K562 (cell line): ENCODE results near the gene VPS26A. TPM values are rescaled to one million over a fixed set of nuclear protein-coding genes. Genes with fewer than 3 reads are reported as not detected.

Experiments used
- ATAC-seq: fragments of 200-7000 bp; cut with Tn5 transposase; 3 replicates; pipeline ENCODE4 v1.9.1; 2020; ENCODE audit warnings: moderate library complexity
- BruUV-seq: library from RNA; stranded (reverse); fragments of 400-500 nt; replicated peaks from 2 replicates; lab custom pipeline; 2021; lab: Mats Ljungman, UMichigan
- CTCF ChIA-PET: fragments of 300-600 bp; formaldehyde crosslinking; extraction: SDS; loops from one replicate; lab custom pipeline; 2021; ENCODE audit warnings: low intra/inter-chr PET ratio; lab: Yijun Ruan, JAX
- POLR2A ChIA-PET: fragments of 300-600, 350-650 bp; sonication (Branson Sonifier 250); formaldehyde crosslinking; extraction: SDS; loops from one replicate; lab custom pipeline; 2021; ENCODE audit warnings: antibody characterized with exemption, inconsistent platforms; lab: Yijun Ruan, JAX
- DNase-seq, 4 experiments: peaks; one replicate each; pipeline versions ENCODE4 v3.0.0 to v3.0.0-alpha.2; 2011 to 2018; ENCODE audit warnings: low spot score in 3 of 4, mixed read lengths in 3 of 4; ENCODE audit errors: extremely low read depth in 1 of 4
- FAIRE-seq: peaks from 2 replicates; lab custom pipeline; 2011; peaks lifted over from hg19 to GRCh38; lab: Jason Lieb, UNC
- H2AFZ ChIP-seq: 2 replicates; pipeline ENCODE4 v1.6.0; 2011; ENCODE audit warnings: low read depth, low read length, control low read depth, inconsistent platforms
- H3K27ac ChIP-seq: fragments of 200-600 bp; 3 replicates; pipeline ENCODE4 v1.8.0; 2011; ENCODE audit warnings: low read depth, mild to moderate bottlenecking, control low read depth, inconsistent platforms, low read length, moderate library complexity, mixed read lengths; ENCODE audit errors: extremely low read depth
- H3K27me3 ChIP-seq, 2 experiments: fragments of 300-600 bp in 1 of 2; 2 replicates in 1 of 2; 3 replicates in 1 of 2; pipeline versions ENCODE4 v1.6.0 to v1.8.0; 2011; ENCODE audit warnings: inconsistent platforms in 2 of 2, low read length in 2 of 2, mild to moderate bottlenecking in 1 of 2, mixed read lengths in 1 of 2, moderate library complexity in 1 of 2; ENCODE audit not compliant: control insufficient read depth in 2 of 2, insufficient read depth in 2 of 2
- H3K36me3 ChIP-seq: fragments of 300-600 bp; 3 replicates; pipeline ENCODE4 v1.8.0; 2011; ENCODE audit warnings: mild to moderate bottlenecking, low read length, inconsistent platforms; ENCODE audit not compliant: control insufficient read depth, insufficient read depth
- H3K4me1 ChIP-seq, 2 experiments: fragments of 200-600 bp in 1 of 2; replicated peaks in 1 of 2; 2 replicates in 1 of 2; 3 replicates in 1 of 2; pipeline versions ENCODE4 v1.5.1 to v1.8.0; 2011; ENCODE audit warnings: inconsistent platforms in 2 of 2, low read length in 2 of 2, mild to moderate bottlenecking in 1 of 2, mixed read lengths in 1 of 2, moderate library complexity in 1 of 2; ENCODE audit not compliant: control insufficient read depth in 2 of 2, insufficient read depth in 2 of 2
- H3K4me2 ChIP-seq: 2 replicates; pipeline ENCODE4 v1.6.1; 2011; ENCODE audit warnings: low read length, control low read depth, inconsistent platforms, mixed read lengths; ENCODE audit not compliant: insufficient read depth
- H3K4me3 ChIP-seq: fragments of 200-600 bp; sonication (generic), shearing (Covaris generic); 2 replicates; pipeline ENCODE4 v1.5.1; 2016; ENCODE audit warnings: control low read depth, inconsistent platforms
- H3K79me2 ChIP-seq: fragments of 200-600 bp; 3 replicates; pipeline ENCODE4 v1.8.0; 2011; ENCODE audit warnings: low read length, inconsistent platforms; ENCODE audit not compliant: control insufficient read depth, insufficient read depth
- H3K9ac ChIP-seq, 2 experiments: 2 replicates each; pipeline versions ENCODE4 v1.6.0 to v1.6.1; 2011; ENCODE audit warnings: low read depth in 2 of 2, low read length in 2 of 2, control low read depth in 1 of 2, inconsistent platforms in 1 of 2, mild to moderate bottlenecking in 1 of 2, mixed read lengths in 1 of 2; ENCODE audit not compliant: insufficient read depth in 1 of 2
- H3K9me1 ChIP-seq: one replicate; pipeline ENCODE4 v1.6.0; 2011; ENCODE audit warnings: inconsistent platforms, mild to moderate bottlenecking, low read length, moderate library complexity; ENCODE audit not compliant: control insufficient read depth, insufficient read depth
- H3K9me3 ChIP-seq: replicated peaks from 2 replicates; pipeline ENCODE4 v1.5.1; 2011; ENCODE audit warnings: low read depth, low read length, inconsistent platforms; ENCODE audit not compliant: control insufficient read depth, insufficient read depth
- H4K20me1 ChIP-seq: replicated peaks from 2 replicates; pipeline ENCODE4 v1.6.1; 2011; ENCODE audit warnings: low read length, inconsistent platforms, mixed read lengths; ENCODE audit not compliant: control insufficient read depth, insufficient read depth
- CEBPB ChIP-seq: fragments of 450-650 bp; IDR thresholded peaks from 2 replicates; pipeline ENCODE4 v1.6.1; 2016; ENCODE audit warnings: missing genetic modification characterization, missing compliant biosample characterization
- CEBPG ChIP-seq, 3 experiments: fragments of 200-800 bp in 1 of 3; sonication (Bioruptor generic) in 1 of 3; sonication (generic) in 1 of 3; formaldehyde crosslinking in 1 of 3; IDR thresholded peaks in 2 of 3; conservative IDR thresholded peaks in 1 of 3; 2 replicates each; pipeline versions ENCODE4 v1.6.1 to v1.8.0; 2016 to 2022; ENCODE audit warnings: missing compliant biosample characterization in 2 of 3, missing genetic modification characterization in 2 of 3, mild to moderate bottlenecking in 1 of 3, missing genetic modification reagents in 1 of 3
- HDAC1 ChIP-seq, 2 experiments: fragments of 450-650 bp; IDR thresholded peaks; 2 replicates each; pipeline ENCODE4 v1.6.1; 2016 to 2017; ENCODE audit warnings: inconsistent platforms in 1 of 2, mild to moderate bottlenecking in 1 of 2, moderate library complexity in 1 of 2
- SNIP1 ChIP-seq: fragments of 450-650 bp; IDR thresholded peaks from 2 replicates; pipeline ENCODE4 v1.7.1; 2017; ENCODE audit warnings: low read depth, mild to moderate bottlenecking
- WGBS: fragments of 100-300 bp; shearing (Covaris generic); methylation state at CpG from one replicate; pipeline ENCODE4 v1.1.6; 2016; ENCODE audit warnings: low coverage, mixed read lengths; ENCODE audit not compliant: insufficient coverage; ENCODE audit errors: missing lambda C conversion rate; 5-methylcytosine and 5-hydroxymethylcytosine counted together
- in situ Hi-C: fragments of 300-500 bp; cut with MboI; formaldehyde crosslinking; loops from 4 replicates; pipeline ENCODE4 v1.15.0; 2018; ENCODE audit warnings: inconsistent platforms, mixed read lengths
- intact Hi-C: fragments of 100-400 bp; cut with micrococcal nuclease; formaldehyde crosslinking; loops from 2 replicates; pipeline ENCODE4 v1.14.2; 2022
- polyA plus RNA-seq, 8 experiments: library from polyadenylated mRNA; depleted of rRNA in 4 of 8; stranded (reverse) in 5 of 8; unstranded in 3 of 8; fragments of >200 nt; fragmentation: Nextera tagmentation in 2 of 8; fragmentation: Illumina TruSeq in 1 of 8; extraction: Ambion mirVana in 2 of 8; extraction: Trizol in 1 of 8; gene quantifications; 2 replicates each; pipeline versions ENCODE4 v1.2.1 to v1.2.3, GENCODE V29; 2011 to 2014; ENCODE audit warnings: inconsistent platforms in 1 of 8, missing spikeins in 1 of 8
- total RNA-seq, 7 experiments: library from RNA; depleted of rRNA in 6 of 7; stranded (reverse); fragments of >200 nt in 6 of 7; fragmentation: Illumina TruSeq in 2 of 7; extraction: Trizol in 2 of 7; gene quantifications; 2 replicates each; pipeline versions ENCODE4 v1.2.1 to v1.2.3, GENCODE V29; 2011 to 2021; ENCODE audit warnings: low replicate concordance in 1 of 7
- TF ChIP-seq, protein P1 (sequence below): fragments of 250-450 bp; sonication (Bioruptor Pico); IDR thresholded peaks from 2 replicates; pipeline ENCODE4 v1.8.0; 2022; ENCODE audit warnings: moderate library complexity, mild to moderate bottlenecking, inconsistent platforms

Gene VPS26A
- total and polyA plus RNA-seq, 9 of the 15 experiments (the other 6 are each of a cell fraction or from before 2014, with no cell fraction given): 47.1 to 137 (median 69.3) TPM

DNA sequence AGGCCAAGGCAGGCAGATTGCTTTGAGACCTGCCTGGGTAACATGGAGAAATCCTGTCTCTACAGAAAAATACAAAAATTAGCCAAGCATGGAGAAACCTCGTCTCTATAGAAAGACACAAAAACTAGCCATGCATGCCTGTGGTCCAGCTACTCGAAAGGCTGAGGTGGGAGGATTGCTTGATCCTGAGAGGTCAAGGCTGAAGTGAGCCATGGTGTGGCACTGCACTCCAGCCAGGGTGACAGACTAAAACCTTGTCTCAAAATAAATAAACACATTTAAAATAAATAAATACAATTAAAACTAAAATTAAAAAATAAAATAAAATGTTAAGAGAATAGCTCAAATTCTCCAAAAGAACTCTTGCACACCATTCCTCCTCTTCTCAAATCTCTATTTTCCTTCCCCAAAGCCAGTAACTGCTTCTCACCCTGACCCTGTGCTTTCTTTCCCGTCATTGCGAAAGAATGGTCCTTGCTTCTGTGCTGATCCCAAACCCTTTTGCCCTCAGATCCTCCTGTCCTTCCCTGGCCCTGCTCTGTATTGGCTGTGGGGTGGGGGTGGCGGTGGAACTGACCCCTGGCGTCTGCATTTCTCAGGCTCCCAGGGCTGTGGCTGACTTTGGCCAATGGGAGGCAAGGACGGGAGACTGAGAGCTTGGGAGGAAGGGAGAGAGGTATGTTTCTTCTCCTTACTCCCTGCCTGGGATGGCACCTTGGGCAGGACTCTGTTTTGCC, 23.7 kb upstream of the VPS26A start:
- ATAC-seq (no peak), FAIRE-seq (no peak), DNase-seq (no peak)
- Histone ChIP-seq H3K36me3 (peaks cover 62% of the 10 kb centered on the region), H3K9me1 (peaks cover 4% of the 10 kb centered on the region), H3K4me1 (peaks cover 0 to 4% of the 10 kb centered on the region in 2 experiments; a peak in 1 of 5 replicates), H3K27ac (no peak overlapping the region), H3K4me3 (no peak overlapping the region), H4K20me1 (no peaks in the 10 kb centered on the region; the same call in 1 of the 2 replicates), H2AFZ (no peak overlapping the region), H3K9me3 (no peaks in the 10 kb centered on the region), H3K79me2 (peaks cover 29% of the 10 kb centered on the region), H3K27me3 (no peaks in the 10 kb centered on the region), H3K4me2 (no peak overlapping the region), H3K9ac (peak overlapping the region in 1 of 2 experiments; percentile 15; a peak in 1 of 4 replicates)
- 51% methylated on average over 7 of the region's 7 CpGs for WGBS
- POLR2A ChIA-PET: interaction anchor here (0.7 to 1.9 kb wide), 5 partner anchors 10 to 49 kb away, joined by 3 to 6 read pairs (median 3); partner anchors contain the start of gene SRGN
- BruUV-seq: no TSS peak
- no peak for TF ChIP-seq HDAC1 (IDR thresholded peaks at IDR 0.05)
- TF ChIP-seq CEBPG (CRISPR knock-in tag; IDR thresholded peaks at IDR 0.05): peak; percentile 57; the same call in 1 of the 2 replicates
- TF ChIP-seq CEBPG (tag; conservative IDR thresholded peaks at IDR 0.05 in 1 of 2, IDR thresholded peaks at IDR 0.05 in 1 of 2): no peak
- TF ChIP-seq, protein P1, sequence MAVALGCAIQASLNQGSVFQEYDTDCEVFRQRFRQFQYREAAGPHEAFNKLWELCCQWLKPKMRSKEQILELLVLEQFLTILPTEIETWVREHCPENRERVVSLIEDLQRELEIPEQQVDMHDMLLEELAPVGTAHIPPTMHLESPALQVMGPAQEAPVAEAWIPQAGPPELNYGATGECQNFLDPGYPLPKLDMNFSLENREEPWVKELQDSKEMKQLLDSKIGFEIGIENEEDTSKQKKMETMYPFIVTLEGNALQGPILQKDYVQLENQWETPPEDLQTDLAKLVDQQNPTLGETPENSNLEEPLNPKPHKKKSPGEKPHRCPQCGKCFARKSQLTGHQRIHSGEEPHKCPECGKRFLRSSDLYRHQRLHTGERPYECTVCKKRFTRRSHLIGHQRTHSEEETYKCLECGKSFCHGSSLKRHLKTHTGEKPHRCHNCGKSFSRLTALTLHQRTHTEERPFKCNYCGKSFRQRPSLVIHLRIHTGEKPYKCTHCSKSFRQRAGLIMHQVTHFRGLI: no peak
- TF ChIP-seq SNIP1: no peak
- TF ChIP-seq CEBPB (tag): peak; percentile 66
- intact Hi-C loops: no loop called here
- in situ Hi-C loops: no loop called here
- CTCF ChIA-PET: no interaction called here
